ENCODE results near the gene VEGFD. TPM values are rescaled to one million over a fixed set of nuclear protein-coding genes. Genes with fewer than 3 reads are reported as not detected.

VEGFD gene
- total RNA-seq, 1 donor = 0.90 TPM

DNA sequence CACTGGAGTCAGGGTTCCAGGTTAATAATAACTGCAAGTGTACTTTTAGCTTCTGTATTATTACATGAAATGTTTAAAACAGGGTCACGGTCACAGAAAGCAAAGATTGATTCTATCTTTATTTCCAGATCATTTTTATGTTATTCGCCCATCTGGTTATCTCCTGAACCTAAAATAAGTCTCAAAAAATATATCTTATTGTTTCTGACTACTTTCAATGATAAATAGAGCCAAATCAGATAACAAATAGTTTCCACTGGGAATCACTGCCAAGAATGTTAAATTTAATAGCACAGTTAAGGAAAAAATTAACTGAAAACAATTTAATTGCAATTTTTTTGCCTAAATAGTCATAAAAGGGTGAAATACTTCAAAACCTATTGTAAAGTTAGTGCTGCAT lies 17.2 kb upstream of the VEGFD start:
- TF ChIP-seq, protein P1, sequence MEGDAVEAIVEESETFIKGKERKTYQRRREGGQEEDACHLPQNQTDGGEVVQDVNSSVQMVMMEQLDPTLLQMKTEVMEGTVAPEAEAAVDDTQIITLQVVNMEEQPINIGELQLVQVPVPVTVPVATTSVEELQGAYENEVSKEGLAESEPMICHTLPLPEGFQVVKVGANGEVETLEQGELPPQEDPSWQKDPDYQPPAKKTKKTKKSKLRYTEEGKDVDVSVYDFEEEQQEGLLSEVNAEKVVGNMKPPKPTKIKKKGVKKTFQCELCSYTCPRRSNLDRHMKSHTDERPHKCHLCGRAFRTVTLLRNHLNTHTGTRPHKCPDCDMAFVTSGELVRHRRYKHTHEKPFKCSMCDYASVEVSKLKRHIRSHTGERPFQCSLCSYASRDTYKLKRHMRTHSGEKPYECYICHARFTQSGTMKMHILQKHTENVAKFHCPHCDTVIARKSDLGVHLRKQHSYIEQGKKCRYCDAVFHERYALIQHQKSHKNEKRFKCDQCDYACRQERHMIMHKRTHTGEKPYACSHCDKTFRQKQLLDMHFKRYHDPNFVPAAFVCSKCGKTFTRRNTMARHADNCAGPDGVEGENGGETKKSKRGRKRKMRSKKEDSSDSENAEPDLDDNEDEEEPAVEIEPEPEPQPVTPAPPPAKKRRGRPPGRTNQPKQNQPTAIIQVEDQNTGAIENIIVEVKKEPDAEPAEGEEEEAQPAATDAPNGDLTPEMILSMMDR (IDR thresholded peaks at IDR 0.05; ENCODE audit: insufficient read depth, low read length) = no peak
- DNase-seq (ENCODE audit: low read depth) = peak; percentile 26
- H3K4me3 ChIP-seq (ENCODE audit: low read depth, low read length) = no peak overlapping the region

DNA sequence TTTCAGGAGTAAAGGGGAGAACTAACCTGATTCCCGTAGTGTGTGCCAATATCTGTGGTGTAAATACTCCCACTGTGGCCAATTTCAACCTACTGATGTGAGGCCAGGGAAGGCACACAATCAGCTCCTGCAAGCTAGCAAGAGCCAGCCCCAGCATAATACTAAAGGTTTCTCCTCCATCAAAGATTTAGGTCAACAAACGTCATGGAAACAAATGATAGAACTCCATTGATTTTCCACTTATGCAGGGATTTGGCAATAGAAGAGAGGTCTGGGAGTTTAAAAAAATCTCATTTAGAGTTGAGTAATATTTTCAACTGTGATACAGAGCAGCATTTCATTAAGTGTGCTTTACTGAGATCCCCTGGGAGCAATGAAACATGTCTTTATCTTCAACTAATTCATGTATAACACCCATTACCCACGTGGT lies 15.8 kb upstream of the VEGFD start:
- TF ChIP-seq, protein P1 (IDR thresholded peaks at IDR 0.05; ENCODE audit: insufficient read depth, low read length) = no peak
- no peak overlapping the region for H3K4me3 ChIP-seq (ENCODE audit: low read depth, low read length)
- DNase-seq (ENCODE audit: low read depth) = peak; percentile 37

DNA sequence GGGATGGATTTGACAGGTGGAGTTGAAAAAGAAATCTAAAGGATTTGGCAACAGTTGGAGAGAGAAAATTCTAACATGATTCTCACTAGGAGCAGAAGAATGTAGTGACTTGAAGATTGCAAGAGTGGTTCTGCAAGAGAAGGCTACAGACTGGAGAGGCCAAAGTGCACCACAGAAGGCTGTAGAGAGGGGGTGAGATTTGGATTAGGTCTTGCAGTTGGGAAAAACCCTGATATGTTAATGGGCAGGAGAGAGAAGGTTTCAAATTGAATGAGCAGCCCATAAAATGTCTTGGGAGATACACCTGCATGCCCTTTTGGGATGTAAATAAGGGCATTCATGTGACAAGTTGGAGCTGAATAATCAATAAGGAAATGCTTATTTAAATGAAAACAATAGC lies 14.7 kb upstream of the VEGFD start:
- no peak for DNase-seq (ENCODE audit: low read depth)
- H3K4me3 ChIP-seq (ENCODE audit: low read depth, low read length) = no peak overlapping the region
- TF ChIP-seq, protein P1 (IDR thresholded peaks at IDR 0.05; ENCODE audit: insufficient read depth, low read length) = no peak

DNA sequence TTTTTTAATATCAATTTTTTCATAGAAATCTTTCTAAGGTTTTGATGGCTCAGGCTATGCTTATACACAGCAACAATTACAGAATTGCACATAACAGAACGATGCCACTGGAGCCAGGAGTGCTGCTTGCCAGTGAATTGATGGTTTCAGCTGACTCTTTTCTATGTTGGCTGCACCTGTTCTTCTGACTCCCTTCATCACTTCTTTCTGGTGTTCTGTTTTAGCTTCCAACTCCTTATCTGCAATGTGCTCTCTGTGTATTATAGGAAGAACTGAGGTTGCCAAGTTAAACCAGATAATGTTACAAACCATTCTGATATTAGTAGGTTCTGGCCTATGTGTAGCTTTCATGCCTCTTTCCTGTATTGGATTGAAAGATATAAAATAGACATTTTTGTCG lies 11.6 kb upstream of the VEGFD start:
- DNase-seq (ENCODE audit: low read depth) = peak; percentile 18
- TF ChIP-seq, protein P1 (IDR thresholded peaks at IDR 0.05; ENCODE audit: insufficient read depth, low read length) = no peak
- H3K4me3 ChIP-seq (ENCODE audit: low read depth, low read length) = no peak overlapping the region

DNA sequence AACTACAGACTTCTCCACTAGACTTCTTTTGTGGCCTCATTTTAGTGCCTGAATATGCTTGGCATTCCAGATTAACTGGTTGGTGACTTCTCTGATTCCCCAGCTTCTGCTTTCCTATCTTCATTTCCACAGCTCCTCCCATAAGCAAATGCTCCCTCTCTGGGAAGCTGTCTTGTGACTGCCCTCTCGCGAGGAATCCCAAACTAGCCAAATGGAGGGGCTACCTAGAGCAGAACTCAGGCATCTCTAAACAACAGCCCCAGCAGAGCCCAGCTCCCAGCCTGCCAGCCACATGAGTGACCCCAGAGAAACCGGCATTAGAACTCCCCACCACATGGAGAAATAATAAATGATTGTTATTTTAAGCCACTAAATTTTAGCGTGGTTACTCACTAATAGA lies 7.6 kb upstream of the VEGFD start:
- TF ChIP-seq, protein P1 (IDR thresholded peaks at IDR 0.05; ENCODE audit: insufficient read depth, low read length) = no peak
- H3K4me3 ChIP-seq (ENCODE audit: low read depth, low read length) = no peak overlapping the region
- no peak for DNase-seq (ENCODE audit: low read depth)

DNA sequence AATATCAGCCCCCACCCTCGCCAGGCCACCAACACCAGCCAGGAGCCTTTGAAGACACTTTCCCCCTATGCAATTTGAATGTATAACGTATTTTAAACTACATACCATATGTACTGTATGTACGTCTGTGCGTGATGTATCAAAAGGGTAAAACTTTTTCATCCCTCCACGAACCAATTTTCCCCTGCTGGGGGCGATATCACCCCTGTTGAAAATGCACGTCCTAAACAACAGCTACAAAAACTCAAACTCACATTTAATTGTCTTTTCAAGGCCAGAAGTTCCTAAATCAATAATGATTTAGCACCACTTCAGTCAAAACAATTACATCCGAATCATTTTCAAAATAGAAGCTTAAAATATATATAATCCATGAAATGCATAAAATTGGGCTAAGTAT lies 1.4 kb downstream of the VEGFD start:
- TF ChIP-seq, protein P1 (IDR thresholded peaks at IDR 0.05; ENCODE audit: insufficient read depth, low read length) = peak; percentile 9
- DNase-seq (ENCODE audit: low read depth) = no peak

DNA sequence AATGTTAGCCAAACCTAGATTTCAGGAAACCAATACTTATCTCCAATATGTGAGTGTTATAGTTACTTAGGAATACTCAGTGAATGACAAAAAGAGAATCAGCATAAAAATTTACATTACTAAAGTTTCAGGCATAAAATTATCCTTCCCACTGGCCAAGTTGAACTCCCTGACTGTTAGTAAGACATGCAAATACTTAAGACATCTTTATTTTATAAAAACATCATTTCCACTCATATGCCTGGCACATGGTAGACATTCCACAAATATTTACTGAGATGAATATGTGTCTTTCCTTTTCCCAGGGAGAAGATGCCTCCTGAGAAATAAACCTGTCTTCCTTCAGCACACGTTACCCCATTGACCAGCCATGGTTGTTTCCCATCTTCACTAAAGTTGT lies 7.3 kb downstream of the VEGFD start:
- TF ChIP-seq, protein P1 (IDR thresholded peaks at IDR 0.05; ENCODE audit: insufficient read depth, low read length) = no peak
- H3K4me3 ChIP-seq (ENCODE audit: low read depth, low read length) = no peak overlapping the region
- DNase-seq (ENCODE audit: low read depth) = peak; percentile 22

More for the DNA sequence above, 1.4 kb downstream of the VEGFD start:
- no peak overlapping the region for H3K4me3 ChIP-seq (ENCODE audit: low read depth, low read length)

Measured in fibroblast of the aortic adventitia (primary cell).